ENCODE data around the gene CD82. TPM values are rescaled to one million over a fixed set of nuclear protein-coding genes. Genes with fewer than 3 reads are reported as not detected.

Gene CD82
- polyA plus RNA-seq, 1 of the 3 experiments (the other 2 are of a cell fraction): 39.2 TPM

DNA sequence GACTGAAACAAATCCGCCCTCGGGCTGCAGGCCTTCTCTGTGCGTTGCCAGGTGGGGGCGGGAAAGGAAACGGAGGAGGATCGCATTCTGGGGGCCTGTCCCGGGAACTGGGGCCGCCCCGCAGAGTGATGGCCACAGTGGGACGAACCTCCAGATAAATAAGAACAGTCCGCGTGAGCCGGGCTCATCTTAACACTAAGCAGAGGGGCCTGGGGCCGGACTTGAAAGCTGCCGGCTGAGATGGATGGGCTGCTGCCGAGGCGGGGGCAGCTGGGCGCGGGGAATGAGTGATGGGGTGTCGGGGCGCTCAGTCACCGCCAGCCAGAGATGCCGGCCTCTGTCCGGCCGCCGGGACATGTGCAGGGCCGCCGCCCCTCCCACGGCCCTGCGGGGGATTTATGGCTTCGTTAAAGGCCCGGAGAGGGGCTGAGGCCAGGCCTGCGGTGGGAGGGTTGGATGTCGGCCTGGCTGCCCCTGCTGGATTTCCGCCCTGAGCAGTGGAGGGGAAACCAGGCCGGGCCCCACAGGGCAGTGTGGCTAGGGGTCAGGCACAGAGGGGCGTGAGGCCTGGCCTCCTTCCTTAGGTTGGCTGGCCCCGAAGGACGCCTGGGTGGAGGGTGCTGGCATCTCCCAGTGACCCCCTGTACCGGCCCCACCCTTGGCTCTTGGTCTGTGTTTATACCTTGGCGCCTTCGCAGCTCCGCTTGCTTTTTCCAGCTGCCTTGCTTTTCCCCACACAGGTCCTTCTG, 45.3 kb upstream of the CD82 start:
- no peaks in the 10 kb centered on the region for H3K79me2 ChIP-seq (ENCODE audit: insufficient read depth)
- H3K27me3 ChIP-seq (ENCODE audit: insufficient read depth): no peaks in the 10 kb centered on the region
- CTCF ChIA-PET: interaction anchor here (0.6 to 1.2 kb wide), 2 partner anchors 251 to 408 kb away, joined by 3 read pairs; no protein-coding TSS in a partner anchor
- POLR2A ChIA-PET: no interaction called here
- H3K4me3 ChIP-seq (ENCODE audit: low read depth in 2 of 2, low read length in 1 of 2): no peak overlapping the region
- no peak for DNase-seq
- no peak for TF ChIP-seq TCF12 (IDR thresholded peaks at IDR 0.05)
- no peak for TF ChIP-seq POLR2AphosphoS5 (IDR thresholded peaks at IDR 0.05; ENCODE audit: low read depth, low read length)
- no peak for TF ChIP-seq GABPA (IDR thresholded peaks at IDR 0.05; ENCODE audit: low read depth)
- TF ChIP-seq ELF1 (IDR thresholded peaks at IDR 0.05): no peak
- TF ChIP-seq FOXM1 (IDR thresholded peaks at IDR 0.05; ENCODE audit: low read depth): no peak
- TF ChIP-seq SIN3A (IDR thresholded peaks at IDR 0.05; ENCODE audit: borderline replicate concordance, low read depth, low read length): no peak
- TF ChIP-seq, protein P1, sequence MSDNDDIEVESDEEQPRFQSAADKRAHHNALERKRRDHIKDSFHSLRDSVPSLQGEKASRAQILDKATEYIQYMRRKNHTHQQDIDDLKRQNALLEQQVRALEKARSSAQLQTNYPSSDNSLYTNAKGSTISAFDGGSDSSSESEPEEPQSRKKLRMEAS (IDR thresholded peaks at IDR 0.05; ENCODE audit: low read depth): no peak
- no peak overlapping the region for H3K9ac ChIP-seq
- H3K4me1 ChIP-seq (ENCODE audit: control insufficient read depth in 1 of 2, insufficient read depth in 2 of 2, low read depth in 1 of 2, low read length in 1 of 2): peaks cover 0 to 9% of the 10 kb centered on the region in 2 experiments; a peak in 1 of 4 replicates
- no peak overlapping the region for H3K4me2 ChIP-seq
- H4K20me1 ChIP-seq (ENCODE audit: insufficient read depth): no peaks in the 10 kb centered on the region
- no peak overlapping the region for H3K27ac ChIP-seq (ENCODE audit: low read depth in 2 of 2, low read length in 1 of 2)
- no peaks in the 10 kb centered on the region for H3F3A ChIP-seq (replicated peaks; ENCODE audit: insufficient read depth)
- no peaks in the 10 kb centered on the region for H3K36me3 ChIP-seq (replicated peaks in 1 of 2; ENCODE audit: control insufficient read depth in 1 of 2, insufficient read depth in 2 of 2, low read length in 1 of 2)
- H3K9me3 ChIP-seq: no peaks in the 10 kb centered on the region
- H3K9me2 ChIP-seq: no peaks in the 10 kb centered on the region
- H2AFZ ChIP-seq (ENCODE audit: low read depth): no peak overlapping the region
- 82% methylated on average over 23 of the region's 43 CpGs for WGBS (ENCODE audit: low lambda C conversion rate)

DNA sequence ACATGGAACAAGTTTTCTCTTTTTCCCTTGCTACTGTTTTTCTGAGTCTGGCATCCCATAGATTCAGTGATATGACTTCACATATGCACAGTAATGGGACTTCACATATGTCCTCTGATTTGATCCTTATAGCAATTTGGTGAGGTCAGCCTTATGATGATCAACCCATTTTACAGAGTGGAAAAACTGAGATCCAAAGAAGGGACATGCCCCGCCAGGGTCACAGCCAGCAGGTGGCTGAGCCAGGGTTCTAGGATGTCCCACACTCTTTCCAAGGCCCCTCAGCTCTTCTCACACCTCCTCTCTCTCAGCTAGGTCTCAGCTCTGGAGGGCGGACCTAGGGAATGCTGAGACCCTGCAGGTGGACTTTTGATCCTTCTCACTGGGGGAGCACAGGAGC, 44.3 kb upstream of the CD82 start:
- no peaks in the 10 kb centered on the region for H3F3A ChIP-seq (replicated peaks; ENCODE audit: insufficient read depth)
- H3K27me3 ChIP-seq (ENCODE audit: insufficient read depth): no peaks in the 10 kb centered on the region
- TF ChIP-seq GABPA (IDR thresholded peaks at IDR 0.05; ENCODE audit: low read depth): no peak
- TF ChIP-seq RFX5 (IDR thresholded peaks at IDR 0.05; ENCODE audit: low read length): no peak
- TF ChIP-seq GATA2 (CRISPR knock-in tag; IDR thresholded peaks at IDR 0.05): no peak
- no peak for TF ChIP-seq RXRA (IDR thresholded peaks at IDR 0.05; ENCODE audit: borderline replicate concordance, low read depth)
- no peak for TF ChIP-seq RAD21 (IDR thresholded peaks at IDR 0.05; ENCODE audit: low read length)
- TF ChIP-seq EZH2phosphoT487 (IDR thresholded peaks at IDR 0.05; ENCODE audit: borderline replicate concordance, low read depth): no peak
- no peak for TF ChIP-seq JUND (IDR thresholded peaks at IDR 0.05)
- TF ChIP-seq, protein P1 (IDR thresholded peaks at IDR 0.05; ENCODE audit: low read depth): no peak
- TF ChIP-seq, protein P2, sequence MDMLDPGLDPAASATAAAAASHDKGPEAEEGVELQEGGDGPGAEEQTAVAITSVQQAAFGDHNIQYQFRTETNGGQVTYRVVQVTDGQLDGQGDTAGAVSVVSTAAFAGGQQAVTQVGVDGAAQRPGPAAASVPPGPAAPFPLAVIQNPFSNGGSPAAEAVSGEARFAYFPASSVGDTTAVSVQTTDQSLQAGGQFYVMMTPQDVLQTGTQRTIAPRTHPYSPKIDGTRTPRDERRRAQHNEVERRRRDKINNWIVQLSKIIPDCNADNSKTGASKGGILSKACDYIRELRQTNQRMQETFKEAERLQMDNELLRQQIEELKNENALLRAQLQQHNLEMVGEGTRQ (IDR thresholded peaks at IDR 0.05; ENCODE audit: borderline replicate concordance, low read depth, low read length): no peak
- TF ChIP-seq RCOR1 (IDR thresholded peaks at IDR 0.05; ENCODE audit: low read length): no peak
- TF ChIP-seq, protein P3, sequence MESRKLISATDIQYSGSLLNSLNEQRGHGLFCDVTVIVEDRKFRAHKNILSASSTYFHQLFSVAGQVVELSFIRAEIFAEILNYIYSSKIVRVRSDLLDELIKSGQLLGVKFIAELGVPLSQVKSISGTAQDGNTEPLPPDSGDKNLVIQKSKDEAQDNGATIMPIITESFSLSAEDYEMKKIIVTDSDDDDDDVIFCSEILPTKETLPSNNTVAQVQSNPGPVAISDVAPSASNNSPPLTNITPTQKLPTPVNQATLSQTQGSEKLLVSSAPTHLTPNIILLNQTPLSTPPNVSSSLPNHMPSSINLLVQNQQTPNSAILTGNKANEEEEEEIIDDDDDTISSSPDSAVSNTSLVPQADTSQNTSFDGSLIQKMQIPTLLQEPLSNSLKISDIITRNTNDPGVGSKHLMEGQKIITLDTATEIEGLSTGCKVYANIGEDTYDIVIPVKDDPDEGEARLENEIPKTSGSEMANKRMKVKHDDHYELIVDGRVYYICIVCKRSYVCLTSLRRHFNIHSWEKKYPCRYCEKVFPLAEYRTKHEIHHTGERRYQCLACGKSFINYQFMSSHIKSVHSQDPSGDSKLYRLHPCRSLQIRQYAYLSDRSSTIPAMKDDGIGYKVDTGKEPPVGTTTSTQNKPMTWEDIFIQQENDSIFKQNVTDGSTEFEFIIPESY (IDR thresholded peaks at IDR 0.05; ENCODE audit: borderline replicate concordance, low read depth): no peak
- TF ChIP-seq YY1 (IDR thresholded peaks at IDR 0.05; ENCODE audit: low read depth): no peak
- H3K9me2 ChIP-seq: no peaks in the 10 kb centered on the region
- CTCF ChIA-PET: interaction anchor here (0.8 to 4.2 kb wide), 3 partner anchors 14 to 252 kb away, joined by 3 to 19 read pairs (median 3); no protein-coding TSS in a partner anchor
- POLR2A ChIA-PET: no interaction called here
- H3K4me3 ChIP-seq (ENCODE audit: low read depth in 2 of 2, low read length in 1 of 2): no peak overlapping the region
- H3K9me3 ChIP-seq: no peaks in the 10 kb centered on the region
- H4K20me1 ChIP-seq (ENCODE audit: insufficient read depth): no peaks in the 10 kb centered on the region
- no peaks in the 10 kb centered on the region for H3K79me2 ChIP-seq (ENCODE audit: insufficient read depth)
- H3K4me1 ChIP-seq (ENCODE audit: control insufficient read depth in 1 of 2, insufficient read depth in 2 of 2, low read depth in 1 of 2, low read length in 1 of 2): peaks cover 0 to 9% of the 10 kb centered on the region in 2 experiments; a peak in 1 of 4 replicates
- no peak for DNase-seq
- H3K9ac ChIP-seq: no peak overlapping the region
- no peak overlapping the region for H3K27ac ChIP-seq (ENCODE audit: low read depth in 2 of 2, low read length in 1 of 2)
- H2AFZ ChIP-seq (ENCODE audit: low read depth): no peak overlapping the region
- no peaks in the 10 kb centered on the region for H3K36me3 ChIP-seq (replicated peaks in 1 of 2; ENCODE audit: control insufficient read depth in 1 of 2, insufficient read depth in 2 of 2, low read length in 1 of 2)
- 79% methylated on average over 2 of the region's 2 CpGs for WGBS (ENCODE audit: low lambda C conversion rate)
- no peak overlapping the region for H3K4me2 ChIP-seq
